ENCODE results near the gene UNC5C. TPM values are rescaled to one million over a fixed set of nuclear protein-coding genes. Genes with fewer than 3 reads are reported as not detected.

Gene UNC5C
- total RNA-seq, result 30.9 TPM

DNA sequence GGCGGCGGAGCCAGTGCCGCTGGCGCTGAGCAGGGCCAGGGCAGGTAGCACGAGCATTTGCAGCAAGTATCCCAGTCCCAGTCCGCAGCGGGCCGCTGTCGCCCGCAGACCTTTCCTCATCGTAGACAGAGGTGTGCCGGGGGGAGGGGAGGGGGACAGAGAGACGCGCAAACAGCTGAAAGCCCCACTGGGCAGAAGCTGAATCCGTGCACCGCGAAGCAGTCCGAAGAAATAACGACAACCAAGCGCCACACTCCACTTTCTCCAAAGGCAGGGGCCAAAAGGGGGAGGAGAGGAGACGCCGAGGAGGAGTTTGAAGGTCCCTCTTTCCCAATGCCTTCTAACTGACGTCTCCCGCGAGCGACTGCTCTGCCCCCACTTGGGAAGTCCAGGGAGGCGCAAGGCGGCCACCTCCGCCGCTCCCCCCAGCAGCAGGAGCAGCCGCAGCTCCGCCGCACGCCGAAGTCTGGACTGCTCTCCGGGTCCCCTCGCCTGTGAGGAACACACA lies at the start of gene UNC5C:
UNC5C (minus strand) TSS at position 236 of the 508 bp plus-strand sequence.

Measured in metanephros (tissue), 1 donor.